GM21717 (cell line): Measurements from ENCODE around the gene TMEFF2.

ENCODE experiments used
- ATAC-seq: cut with Tn5 transposase; IDR thresholded peaks from one replicate; pipeline ENCODE4 v1.9.1; 2021; ENCODE audit warnings: mild to moderate bottlenecking, moderate library complexity; ENCODE audit not compliant: unreplicated experiment

The TMEFF2 gene, protein sequence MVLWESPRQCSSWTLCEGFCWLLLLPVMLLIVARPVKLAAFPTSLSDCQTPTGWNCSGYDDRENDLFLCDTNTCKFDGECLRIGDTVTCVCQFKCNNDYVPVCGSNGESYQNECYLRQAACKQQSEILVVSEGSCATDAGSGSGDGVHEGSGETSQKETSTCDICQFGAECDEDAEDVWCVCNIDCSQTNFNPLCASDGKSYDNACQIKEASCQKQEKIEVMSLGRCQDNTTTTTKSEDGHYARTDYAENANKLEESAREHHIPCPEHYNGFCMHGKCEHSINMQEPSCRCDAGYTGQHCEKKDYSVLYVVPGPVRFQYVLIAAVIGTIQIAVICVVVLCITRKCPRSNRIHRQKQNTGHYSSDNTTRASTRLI

DNA sequence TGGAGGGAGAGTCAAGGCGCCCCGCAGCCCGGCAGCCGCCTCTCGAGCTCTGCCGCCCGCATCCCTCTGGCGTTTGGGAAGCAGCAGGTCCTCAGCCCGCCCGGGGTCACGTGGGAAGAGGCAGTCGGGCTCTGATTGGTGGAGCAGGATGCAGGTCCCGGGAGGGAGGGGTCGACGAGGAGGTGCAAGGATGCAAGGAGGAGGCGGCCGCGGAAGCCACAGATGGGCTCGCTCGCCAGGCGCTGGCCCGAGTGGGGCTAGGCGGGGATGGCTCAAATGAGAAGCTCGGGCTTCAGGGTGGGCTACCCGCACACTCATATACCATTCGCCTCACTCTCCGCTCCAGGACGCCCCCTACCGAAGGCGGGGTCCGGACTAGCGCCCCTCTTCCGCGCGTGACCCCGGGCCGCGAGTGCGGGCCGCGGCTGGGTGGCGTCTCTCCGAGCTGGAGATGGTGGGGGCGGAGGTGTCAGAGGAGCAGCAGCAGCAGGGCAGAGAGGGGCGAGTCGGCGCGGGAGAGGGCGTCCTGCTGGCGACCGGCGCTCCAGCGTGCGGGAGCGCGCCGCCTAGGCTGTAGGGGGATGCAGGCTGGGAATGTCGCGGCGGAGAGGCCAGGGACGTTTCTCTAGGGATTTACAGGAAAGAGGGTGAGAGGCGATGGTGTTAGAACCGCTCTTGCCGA lies at the start of gene TMEFF2:
TMEFF2 (minus strand) TSS at position 68 of the 682 bp plus-strand sequence. CDS start 409 bp downstream, outside the sequence.
- peak; percentile 77 for ATAC-seq

DNA sequence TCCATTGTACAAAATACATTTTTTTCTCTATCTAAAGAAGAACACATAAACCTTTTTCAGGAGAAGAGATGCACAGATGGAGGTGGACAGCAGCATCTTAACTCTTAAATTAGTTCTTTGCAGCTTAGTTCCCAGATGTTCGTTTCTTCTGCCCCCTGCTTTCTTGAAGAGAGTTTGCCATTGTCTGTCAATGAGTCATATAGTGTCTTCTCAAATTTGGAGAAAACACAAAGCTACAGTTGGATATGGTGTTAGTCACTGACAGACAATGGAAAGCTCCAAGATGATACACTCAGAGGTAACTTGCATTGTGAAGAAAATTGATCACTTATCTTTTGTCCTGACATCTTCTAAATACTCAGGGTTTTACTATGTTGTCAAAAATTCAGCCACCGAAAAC lies 48.8 kb upstream of the TMEFF2 start:
- ATAC-seq, result no peak

DNA sequence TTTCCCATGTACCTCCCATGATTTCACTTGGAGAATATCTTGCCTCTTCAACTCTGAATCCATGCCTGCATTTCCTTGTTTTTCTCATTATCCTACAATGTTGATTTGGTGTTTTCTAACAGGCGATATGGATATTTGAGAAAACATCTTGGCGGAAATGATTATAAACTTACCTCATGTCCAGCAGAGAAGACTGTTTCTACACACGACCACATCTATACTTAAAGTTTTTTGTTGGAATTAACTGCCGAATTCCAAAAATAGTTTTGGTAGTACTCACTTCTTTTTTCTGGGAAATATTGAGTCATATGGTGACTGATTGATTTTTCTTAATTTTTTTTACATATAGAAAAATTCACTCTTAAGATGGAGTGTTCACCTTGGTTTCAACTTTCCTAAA lies 41.4 kb upstream of the TMEFF2 start:
- ATAC-seq, result no peak

DNA sequence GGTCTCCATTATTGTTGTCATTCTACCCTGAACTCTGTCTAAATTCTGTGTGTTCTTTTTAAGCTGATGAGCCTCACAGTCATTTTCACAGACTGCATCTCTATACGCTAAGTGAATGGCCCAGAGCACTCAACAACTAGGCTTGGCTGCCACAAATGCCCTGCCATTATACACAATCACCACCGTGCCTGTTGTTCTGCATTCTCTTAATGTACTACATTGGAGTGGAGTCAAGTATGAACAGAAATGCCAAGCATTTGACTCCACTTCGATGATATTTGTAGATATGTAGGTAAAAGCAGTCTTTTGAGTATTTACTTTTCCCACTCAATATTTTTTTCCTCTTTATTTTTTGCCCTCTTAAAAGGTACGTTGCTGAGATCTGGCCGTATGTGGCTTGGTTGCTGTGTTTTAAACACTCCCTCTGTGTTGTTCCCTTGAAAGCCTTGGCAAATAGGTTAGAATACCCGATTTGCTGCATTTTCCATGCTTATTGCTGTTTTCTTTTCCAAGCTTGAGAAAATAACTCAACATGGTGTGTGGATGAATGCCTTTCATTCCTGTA lies 36.2 kb upstream of the TMEFF2 start:
- ATAC-seq, result no peak

DNA sequence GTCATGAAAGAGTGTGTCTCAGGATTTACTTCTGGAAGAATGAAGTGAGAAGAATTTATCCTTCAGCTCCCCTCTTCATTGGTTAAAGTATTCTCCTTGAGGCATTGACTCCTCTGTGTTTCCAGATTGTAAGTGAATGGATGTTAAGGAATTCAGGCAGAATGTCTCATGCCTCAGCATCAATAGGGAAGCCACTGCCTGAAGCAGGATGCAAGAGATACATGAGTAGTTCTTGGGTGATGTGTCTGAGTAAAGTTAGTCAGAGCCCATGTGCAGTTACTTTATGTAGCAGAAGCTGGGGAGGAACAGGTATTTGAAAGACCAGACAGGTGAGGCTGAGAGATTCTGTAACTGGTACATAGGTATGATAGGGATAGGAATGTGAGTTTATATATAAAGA lies 34.0 kb upstream of the TMEFF2 start:
- ATAC-seq, result no peak

DNA sequence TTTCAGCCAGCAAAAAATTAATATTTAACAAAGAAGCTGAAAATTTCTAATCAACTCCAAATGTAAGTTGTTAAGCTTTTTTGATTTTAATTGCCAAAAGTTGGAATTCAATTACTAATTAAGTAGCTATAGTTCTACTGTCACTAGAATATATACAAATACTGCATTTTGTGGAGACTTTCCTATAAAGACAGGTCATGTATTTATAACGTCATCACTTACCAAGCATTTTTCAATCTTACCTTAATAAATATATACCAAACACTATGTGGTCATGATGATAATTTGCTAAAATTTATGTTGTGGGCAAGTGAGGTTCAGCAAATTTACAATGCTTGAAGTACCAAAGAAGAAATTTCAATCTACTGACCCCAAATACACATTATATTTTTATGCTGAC lies 24.2 kb upstream of the TMEFF2 start:
- no peak for ATAC-seq

DNA sequence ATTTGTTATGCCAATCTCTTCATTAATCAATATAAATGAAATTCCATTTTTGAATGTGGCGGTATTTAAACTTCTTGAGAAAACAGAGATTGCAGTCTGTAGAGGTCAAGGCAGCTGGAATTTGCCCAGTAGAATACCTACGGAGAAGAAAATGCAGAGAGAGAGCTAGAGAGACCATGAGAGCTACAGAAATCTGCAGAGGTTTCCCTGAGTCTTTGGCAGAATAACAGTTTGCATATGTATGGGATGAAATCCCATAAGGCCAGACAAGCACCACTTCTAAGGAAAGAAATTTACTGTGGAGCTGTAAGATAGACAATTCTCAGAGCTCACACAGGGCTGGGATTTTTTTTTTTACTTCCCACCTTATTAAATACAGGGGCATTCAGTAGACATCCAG lies 23.6 kb upstream of the TMEFF2 start:
- no peak for ATAC-seq

DNA sequence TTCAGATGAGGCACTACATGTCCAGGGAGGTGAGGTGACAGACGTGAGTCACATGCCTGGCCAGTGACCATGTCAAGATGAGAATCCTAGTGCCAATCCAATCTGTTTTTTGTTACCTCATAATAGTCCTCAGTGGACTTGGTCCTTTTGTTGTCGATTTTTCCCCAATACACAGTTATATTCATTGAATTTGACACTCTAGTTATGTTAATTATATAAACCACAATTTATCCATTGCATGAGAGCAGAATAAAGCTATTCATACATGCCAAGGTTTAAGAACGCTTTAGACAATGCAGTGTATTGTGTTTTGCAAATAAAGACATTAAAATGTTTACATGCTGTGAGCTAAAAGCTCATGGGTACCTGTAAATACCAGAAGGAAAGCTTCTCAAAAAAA lies 21.6 kb upstream of the TMEFF2 start:
- no peak for ATAC-seq

DNA sequence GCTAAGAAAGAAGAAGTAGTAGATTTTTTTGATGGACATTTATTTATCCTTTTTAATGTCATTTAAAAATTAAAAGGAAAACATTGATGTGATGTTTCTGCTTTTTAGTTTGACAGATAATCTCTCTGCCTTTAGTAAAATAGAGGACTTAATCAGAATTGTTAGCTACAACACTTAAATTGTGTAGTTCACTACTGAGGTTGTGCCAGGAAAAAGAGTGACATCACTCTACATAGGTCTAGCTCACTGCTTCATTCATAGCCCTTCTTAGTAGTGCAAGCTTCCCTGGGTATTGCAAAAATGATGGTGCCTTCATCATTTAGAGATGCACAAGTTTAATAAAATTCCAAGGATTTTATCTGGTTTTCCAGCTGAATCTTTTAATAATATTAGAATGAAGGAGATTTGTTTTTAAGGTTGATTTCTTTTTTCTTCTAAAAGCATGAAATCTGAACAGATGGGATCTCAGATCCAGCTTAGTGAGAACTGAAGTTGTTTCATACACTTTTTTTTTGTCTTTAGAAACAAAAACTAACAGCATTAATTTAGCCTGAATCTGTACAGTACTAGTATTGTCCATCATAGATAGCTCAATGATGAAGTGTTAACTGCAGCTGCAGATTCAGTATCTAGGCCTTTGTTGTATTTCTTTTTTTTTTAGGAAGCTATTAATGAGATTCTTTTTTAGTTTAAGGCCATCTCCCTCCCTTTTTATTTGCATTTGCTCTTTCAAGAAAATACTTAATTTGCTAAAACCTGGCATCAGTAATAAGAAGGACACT lies 20.6 kb upstream of the TMEFF2 start:
- ATAC-seq, result no peak

DNA sequence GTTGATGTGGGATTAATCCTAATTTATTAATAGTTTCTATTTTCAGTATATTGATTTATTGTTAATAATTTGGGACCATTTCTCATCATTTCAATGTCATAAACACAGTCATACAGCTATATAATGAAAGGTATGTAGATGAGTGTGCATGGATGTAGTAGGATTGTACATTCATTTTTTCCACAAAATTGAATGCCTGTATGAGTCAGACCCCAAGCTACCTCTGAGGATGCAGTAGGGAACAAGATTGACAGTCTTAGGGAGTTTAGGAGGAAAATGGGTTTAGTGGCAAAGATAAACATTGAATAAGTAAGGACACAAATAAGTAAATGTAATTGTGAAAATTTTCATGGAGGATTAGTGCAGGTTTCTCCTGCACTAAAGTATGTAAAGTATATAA lies 14.1 kb upstream of the TMEFF2 start:
- ATAC-seq, result no peak

DNA sequence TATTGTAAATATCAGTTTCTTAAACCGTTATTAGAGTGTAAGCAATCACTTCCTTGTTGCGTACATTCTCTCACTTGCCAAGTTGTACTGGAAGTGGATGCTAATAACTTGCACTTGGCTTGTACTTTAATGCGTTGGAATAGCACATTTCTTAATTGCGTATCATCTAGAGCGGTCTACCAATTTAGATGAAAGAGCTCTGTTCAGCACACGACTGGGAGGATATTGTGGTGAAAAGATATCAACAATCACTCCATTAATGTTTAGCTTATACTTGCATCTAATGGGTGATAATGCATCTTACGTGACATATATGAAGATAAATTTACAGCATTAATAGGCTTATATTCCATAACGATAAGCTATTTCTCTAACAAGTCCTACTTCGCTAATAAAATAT lies 11.7 kb upstream of the TMEFF2 start:
- ATAC-seq, result no peak

DNA sequence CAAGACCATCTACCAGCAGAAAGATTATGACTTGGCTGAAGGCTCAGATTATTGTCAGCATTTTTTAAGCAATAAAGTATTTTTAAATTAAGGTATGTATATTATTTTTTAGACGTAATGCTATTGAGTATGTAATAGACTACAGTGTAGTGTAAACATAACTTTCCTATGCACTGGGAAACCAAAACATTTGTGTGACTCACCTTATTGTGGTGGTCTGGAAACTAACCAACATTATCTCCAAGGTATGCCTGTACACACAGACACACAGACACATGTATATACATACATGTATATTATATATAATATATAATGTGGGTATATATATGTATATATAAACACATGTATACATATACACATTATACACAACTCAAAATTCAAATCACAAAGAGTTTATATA lies 9.1 kb upstream of the TMEFF2 start:
- ATAC-seq, result no peak

DNA sequence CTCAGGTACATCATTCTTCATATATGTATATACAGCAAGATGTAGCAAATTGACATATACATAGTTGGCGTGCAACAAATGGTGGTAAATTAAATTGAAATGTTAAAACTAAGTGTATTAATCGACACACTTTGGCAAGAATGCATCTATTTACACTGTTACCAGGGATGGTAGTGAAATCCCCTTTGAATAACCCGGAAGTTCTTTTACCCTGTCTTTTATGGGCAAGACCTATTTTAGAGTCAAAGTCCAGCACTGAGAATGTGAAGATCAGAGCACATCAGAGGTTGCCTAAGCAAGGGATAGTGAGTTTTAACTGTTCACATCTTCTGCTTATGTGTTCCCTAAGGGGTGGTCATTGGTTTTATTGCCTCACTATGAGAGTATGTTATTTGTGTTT lies 7.6 kb upstream of the TMEFF2 start:
- no peak for ATAC-seq

DNA sequence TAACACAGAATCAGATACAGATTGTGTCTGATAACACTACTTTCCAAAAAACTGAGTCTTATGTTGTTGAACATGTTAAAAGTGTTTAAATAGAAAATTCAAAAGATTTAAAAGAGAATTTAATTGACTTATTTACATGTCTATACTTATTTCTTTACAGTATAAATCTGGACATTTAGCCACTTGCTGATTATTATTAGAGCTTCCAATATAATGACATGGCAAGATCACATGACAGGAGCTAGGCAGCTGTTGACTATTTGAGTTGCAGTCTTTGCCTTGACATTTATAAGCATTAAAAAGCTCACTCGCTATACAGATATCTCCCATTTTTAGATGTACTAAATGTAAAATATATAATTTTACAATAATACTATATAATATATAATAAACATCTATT lies 6.4 kb upstream of the TMEFF2 start:
- ATAC-seq, result no peak

DNA sequence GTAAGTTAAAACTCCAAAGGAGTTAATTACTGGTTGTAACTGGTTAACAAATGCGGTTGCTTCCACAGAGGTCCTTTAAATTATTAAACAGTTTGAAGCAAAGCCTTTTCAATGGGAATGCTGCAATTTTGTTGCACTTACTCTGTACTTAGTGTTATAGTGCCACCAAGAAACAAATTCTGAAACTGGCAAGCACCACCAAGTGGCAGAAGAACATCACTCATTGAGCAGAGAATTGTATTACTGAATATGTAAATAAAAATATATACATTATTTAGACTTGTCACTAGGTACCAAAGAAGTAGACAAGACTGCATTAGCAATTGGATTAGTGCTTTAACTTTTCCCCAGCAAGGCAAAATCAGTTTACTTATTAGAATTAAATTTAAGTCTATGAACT lies 2.6 kb upstream of the TMEFF2 start:
- no peak for ATAC-seq

DNA sequence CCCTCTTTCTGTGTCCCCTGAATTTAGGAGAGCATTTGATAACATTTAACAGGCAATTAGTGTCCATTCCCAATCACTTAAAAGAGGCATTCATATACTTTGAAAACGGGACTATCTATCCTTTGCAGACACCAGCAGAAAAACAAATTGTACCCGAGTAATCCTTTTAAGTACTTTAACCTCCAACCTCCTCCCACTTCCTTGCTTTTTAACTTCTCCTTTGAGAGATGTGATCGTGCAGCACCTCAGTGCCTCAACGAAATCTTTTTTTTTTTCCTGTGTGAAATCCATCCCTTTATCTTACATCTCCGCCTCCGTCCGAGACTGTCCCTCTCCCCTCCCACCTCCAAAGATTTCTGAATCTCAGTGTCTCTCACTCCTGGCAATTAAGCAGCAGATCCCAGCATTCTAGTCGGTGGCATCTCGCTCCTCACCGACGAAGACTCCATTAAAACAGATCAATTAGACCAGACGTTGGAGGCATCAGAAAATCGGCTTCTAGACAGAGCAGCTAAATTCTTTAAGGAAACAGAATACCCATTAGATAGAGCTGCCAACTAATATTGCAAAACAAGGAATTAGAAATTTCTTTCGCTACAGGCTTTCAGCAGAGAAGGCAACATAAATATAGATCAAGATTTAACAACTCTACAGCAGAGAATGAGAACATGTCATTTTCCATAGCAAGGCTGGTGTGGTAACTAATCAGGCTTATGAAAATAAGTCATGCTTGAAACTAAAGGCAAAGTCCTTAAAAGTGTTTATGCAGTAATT lies 1.9 kb upstream of the TMEFF2 start:
- ATAC-seq, result no peak

DNA sequence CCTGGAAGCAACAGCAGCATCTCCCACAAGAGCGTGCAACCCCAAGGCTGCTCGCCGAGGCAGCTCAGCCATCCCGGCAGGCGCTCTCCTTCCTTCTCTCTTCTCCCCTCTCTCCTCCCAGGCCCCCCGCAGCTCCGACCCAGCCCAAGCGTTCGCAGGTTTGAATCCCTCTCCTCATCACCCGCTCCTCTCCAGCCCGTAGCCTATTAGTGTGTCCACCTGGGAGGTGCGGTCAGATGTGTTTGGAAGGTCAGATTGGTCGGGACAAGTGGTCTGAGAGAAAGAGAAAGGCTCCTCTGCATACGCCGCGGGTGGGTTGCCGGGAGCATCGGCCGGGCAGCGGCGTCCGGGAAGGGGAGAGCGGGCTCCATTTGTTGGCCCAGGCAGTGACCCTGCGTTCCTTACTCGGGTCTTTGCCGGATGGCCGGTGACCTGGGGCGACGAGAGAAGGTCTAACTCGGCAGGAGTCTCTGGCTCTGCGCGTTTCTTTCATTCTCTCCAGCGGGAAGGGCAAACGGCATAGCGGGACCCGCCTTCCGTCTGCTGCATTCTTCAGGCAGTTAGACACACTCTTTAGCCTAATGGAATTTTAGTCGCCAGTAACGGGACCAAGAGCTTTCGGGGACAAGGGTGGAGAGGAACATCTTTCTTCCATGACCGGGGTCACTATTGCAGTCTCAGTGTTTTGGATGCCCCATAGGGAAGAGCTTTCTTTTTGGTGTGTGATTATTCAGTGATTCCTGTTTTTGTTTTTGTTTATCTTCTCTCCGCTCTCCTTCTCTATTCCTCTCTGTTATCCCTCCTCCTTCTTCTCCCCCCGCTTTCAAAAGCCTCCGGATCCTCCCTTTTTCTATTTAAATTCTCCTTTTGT lies 1.1 kb upstream of the TMEFF2 start:
- ATAC-seq, result peak; percentile 24

DNA sequence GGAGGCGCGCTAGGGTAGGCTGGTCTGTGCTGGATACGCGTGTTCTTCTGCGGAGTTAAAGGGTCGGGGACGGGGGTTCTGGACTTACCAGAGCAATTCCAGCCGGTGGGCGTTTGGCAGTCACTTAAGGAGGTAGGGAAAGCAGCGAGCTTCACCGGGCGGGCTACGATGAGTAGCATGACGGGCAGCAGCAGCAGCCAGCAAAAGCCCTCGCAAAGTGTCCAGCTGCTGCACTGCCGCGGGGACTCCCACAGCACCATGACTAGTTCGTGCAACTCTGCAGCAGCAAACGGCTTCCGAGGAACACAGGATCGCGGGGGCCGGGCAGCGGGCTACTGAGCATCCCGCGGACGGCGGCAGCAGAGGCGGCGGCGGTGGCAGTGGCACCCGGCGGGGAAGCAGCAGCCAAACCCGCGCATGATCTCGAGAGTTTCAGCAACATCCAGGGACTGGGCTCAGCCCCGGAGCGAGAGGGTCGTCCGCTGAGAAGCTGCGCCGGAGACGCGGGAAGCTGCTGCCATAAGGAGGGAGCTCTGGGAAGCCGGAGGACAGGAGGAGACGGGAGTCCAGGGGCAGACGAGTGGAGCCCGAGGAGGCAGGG lies 368 bp downstream of the TMEFF2 start:
- peak; percentile 30 for ATAC-seq

DNA sequence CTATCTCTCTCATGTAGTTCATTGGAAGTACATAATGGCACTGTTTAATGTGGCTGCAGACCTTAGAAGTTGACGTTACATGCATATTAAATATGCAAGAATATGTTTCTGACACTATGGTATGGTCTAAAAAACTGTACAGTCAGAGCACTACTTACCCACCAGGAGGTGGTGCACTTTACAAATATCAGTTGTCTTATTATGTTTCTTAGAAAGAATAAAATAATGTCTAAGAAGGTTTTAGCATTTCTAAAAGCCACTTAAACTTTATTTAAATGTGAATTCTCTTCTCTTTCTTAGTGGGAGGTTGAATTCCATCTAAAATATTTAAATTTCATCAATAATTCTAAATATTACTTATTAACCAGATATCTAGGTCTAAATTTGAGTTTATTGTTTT lies 4.3 kb downstream of the TMEFF2 start:
- no peak for ATAC-seq
